HUES64 (cell line): Measurements from ENCODE around the gene ORMDL3.

ENCODE experiments used
- H3K27ac ChIP-seq: 2 replicates; pipeline ENCODE4 v1.7.0; 2013; ENCODE audit warnings: low read depth, low read length, inconsistent platforms
- H3K27me3 ChIP-seq: 2 replicates; pipeline ENCODE4 v1.6.1; 2013; ENCODE audit warnings: mild to moderate bottlenecking, low read length; ENCODE audit not compliant: insufficient read depth
- H3K36me3 ChIP-seq: 2 replicates; pipeline ENCODE4 v1.6.1; 2013; ENCODE audit warnings: mild to moderate bottlenecking, low read length; ENCODE audit not compliant: insufficient read depth
- H3K4me1 ChIP-seq: 2 replicates; pipeline ENCODE4 v1.6.1; 2013; ENCODE audit warnings: mild to moderate bottlenecking, low read length, moderate library complexity; ENCODE audit not compliant: insufficient read depth
- H3K4me3 ChIP-seq: 2 replicates; pipeline ENCODE4 v1.5.1; 2013; ENCODE audit warnings: mild to moderate bottlenecking, low read length, moderate library complexity
- H3K9ac ChIP-seq: 2 replicates; pipeline ENCODE4 v1.6.1; 2013; ENCODE audit warnings: mild to moderate bottlenecking, low read depth, low read length
- H3K9me3 ChIP-seq: 2 replicates; pipeline ENCODE4 v1.6.1; 2013; ENCODE audit warnings: low read depth, low read length; ENCODE audit not compliant: insufficient read depth
- WGBS: fragments of 150-250, 120-280 bp; methylation state at CpG from one replicate; pipeline ENCODE4 v1.1.7; 2013; ENCODE audit warnings: missing lambda C conversion rate; 5-methylcytosine and 5-hydroxymethylcytosine counted together

ORMDL3 gene

DNA sequence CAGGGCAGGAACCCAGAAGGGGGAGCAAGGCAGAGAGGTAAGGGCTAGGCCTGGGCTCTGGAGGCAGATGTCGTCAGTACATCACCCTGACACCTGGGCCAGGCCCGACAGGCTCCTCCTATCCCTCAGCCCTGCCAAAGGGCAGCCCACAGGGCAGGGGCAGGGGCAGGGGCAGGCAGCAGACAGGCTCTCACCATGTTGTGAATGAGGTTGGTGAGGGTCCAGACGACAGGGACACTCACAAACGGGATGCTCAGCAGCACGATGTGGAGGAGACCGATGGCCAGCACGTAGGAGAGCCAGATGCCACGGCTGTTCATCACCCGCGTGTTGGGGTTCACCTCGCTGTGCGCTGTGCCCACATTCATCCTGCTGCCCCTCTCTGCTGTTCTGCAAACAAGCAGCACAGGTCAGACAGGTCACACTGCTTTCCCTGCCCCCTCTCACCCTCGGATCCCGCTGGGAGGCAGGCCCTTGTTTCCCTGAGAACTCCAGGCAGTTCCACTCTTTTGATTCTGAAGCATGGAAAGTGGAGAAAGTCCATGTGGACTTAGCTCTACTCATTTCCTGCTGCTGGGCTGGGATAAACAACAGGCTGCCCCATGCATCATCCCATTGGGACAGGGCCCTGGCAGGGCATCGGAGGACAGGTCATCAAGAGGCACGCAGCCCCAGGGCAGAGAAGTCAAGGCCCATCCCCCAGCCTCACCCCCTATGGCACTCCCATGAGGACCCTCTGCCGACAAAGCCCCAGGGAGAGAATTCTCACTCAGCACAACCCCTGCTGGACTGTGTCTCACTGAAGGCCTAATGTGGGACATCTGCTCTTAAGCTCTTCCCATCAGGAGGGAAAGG lies 3.3 kb downstream of the ORMDL3 start:
- Histone ChIP-seq H3K27me3 (no peaks in the 10 kb centered on the region), H3K4me1 (peaks cover 26% of the 10 kb centered on the region), H3K9me3 (no peaks in the 10 kb centered on the region), H3K9ac (no peak overlapping the region), H3K27ac (peak overlapping the region; percentile 5; the same call in 1 of the 2 replicates), H3K4me3 (no peak overlapping the region), H3K36me3 (peaks cover 44% of the 10 kb centered on the region)
- 80% methylated on average over 17 of the region's 17 CpGs for WGBS

- Histone ChIP-seq H3K4me1 (peaks cover 22% of the 10 kb centered on the region), H3K9ac (no peak overlapping the region), H3K9me3 (no peaks in the 10 kb centered on the region), H3K4me3 (no peak overlapping the region), H3K27me3 (no peaks in the 10 kb centered on the region), H3K36me3 (peaks cover 44% of the 10 kb centered on the region), H3K27ac (no peak overlapping the region)
- WGBS: 94% methylated on average over 6 of the region's 6 CpGs
Measured at GRCh38 chr17:39923230-39923629, 4.2 kb downstream of the ORMDL3 start.

- Histone ChIP-seq H3K9ac (no peak overlapping the region), H3K27ac (no peak overlapping the region), H3K36me3 (peaks cover 44% of the 10 kb centered on the region), H3K9me3 (no peaks in the 10 kb centered on the region), H3K4me3 (no peak overlapping the region), H3K27me3 (no peaks in the 10 kb centered on the region), H3K4me1 (peaks cover 20% of the 10 kb centered on the region)
- 94% methylated on average over 6 of the region's 6 CpGs for WGBS
Measured at GRCh38 chr17:39922006-39922405, 5.4 kb downstream of the ORMDL3 start.

GRCh38 chr17:39921323-39921722 lies 6.1 kb downstream of the ORMDL3 start:
- Histone ChIP-seq H3K4me3 (no peak overlapping the region), H3K4me1 (peaks cover 17% of the 10 kb centered on the region), H3K9me3 (no peaks in the 10 kb centered on the region), H3K9ac (no peak overlapping the region), H3K27me3 (no peaks in the 10 kb centered on the region), H3K36me3 (peaks cover 44% of the 10 kb centered on the region), H3K27ac (no peak overlapping the region)
- WGBS: 96% methylated on average over 5 of the region's 5 CpGs

GRCh38 chr17:39920218-39921210 lies 6.9 kb downstream of the ORMDL3 start:
- no peak overlapping the region for H3K27ac ChIP-seq
- peaks cover 44% of the 10 kb centered on the region for H3K36me3 ChIP-seq

DNA sequence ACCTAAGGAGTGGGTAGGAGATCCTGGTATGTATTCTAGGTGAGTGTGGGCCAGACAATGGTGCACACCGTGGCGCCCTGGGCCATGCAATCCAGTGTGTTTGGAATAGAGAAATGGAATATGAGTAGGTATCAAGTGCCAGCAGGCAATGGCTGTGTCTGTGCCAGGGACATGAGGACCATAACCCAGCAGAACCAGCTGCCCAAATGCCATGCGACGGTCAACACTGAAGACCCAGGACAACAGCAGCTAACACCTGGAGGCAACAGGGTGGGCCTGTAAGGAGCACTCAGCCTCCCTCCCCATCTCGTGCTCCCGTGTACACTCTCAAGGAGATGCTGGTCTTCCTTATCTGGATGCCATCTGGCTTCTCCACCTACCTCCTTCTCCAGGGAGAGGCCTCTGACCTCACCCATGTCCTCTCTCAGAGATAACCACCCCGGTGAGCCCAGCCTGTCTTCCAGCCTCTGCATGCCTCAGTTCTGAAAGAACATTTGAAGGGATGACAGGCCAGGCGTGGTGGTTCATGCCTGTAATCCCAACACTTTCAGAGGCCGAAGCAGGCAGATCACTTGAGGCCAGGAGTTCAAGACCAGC lies 8.2 kb downstream of the ORMDL3 start:
- H3K9me3 ChIP-seq: no peaks in the 10 kb centered on the region
- WGBS: 94% methylated on average over 9 of the region's 9 CpGs
- no peaks in the 10 kb centered on the region for H3K4me1 ChIP-seq
- H3K36me3 ChIP-seq: peaks cover 45% of the 10 kb centered on the region
- no peak overlapping the region for H3K4me3 ChIP-seq
- H3K27me3 ChIP-seq: no peaks in the 10 kb centered on the region
- H3K27ac ChIP-seq: no peak overlapping the region
- no peak overlapping the region for H3K9ac ChIP-seq

More at GRCh38 chr17:39920218-39921210, 6.9 kb downstream of the ORMDL3 start:
- Histone ChIP-seq H3K9ac (no peak overlapping the region), H3K9me3 (no peaks in the 10 kb centered on the region), H3K4me3 (no peak overlapping the region), H3K27me3 (no peaks in the 10 kb centered on the region), H3K4me1 (peaks cover 9% of the 10 kb centered on the region; the same call in 1 of the 2 replicates)
- WGBS: 93% methylated on average over 19 of the region's 19 CpGs

- no peak overlapping the region for H3K27ac ChIP-seq
- peaks cover 27% of the 10 kb centered on the region for H3K36me3 ChIP-seq
- no peaks in the 10 kb centered on the region for H3K9me3 ChIP-seq
Measured at GRCh38 chr17:39916918-39917317, 10.5 kb downstream of the ORMDL3 start.

GRCh38 chr17:39915559-39915958 lies 11.8 kb downstream of the ORMDL3 start:
- Histone ChIP-seq H3K27ac (no peak overlapping the region), H3K36me3 (peaks cover 15% of the 10 kb centered on the region), H3K27me3 (no peaks in the 10 kb centered on the region), H3K4me1 (no peaks in the 10 kb centered on the region), H3K9me3 (no peaks in the 10 kb centered on the region), H3K4me3 (no peak overlapping the region), H3K9ac (no peak overlapping the region)
- 91% methylated on average over 3 of the region's 4 CpGs for WGBS

More at GRCh38 chr17:39916918-39917317, 10.5 kb downstream of the ORMDL3 start:
- H3K4me3 ChIP-seq: no peak overlapping the region
- H3K4me1 ChIP-seq: no peaks in the 10 kb centered on the region
- no peaks in the 10 kb centered on the region for H3K27me3 ChIP-seq
- H3K9ac ChIP-seq: no peak overlapping the region
- WGBS: 90% methylated on average over 6 of the region's 7 CpGs

DNA sequence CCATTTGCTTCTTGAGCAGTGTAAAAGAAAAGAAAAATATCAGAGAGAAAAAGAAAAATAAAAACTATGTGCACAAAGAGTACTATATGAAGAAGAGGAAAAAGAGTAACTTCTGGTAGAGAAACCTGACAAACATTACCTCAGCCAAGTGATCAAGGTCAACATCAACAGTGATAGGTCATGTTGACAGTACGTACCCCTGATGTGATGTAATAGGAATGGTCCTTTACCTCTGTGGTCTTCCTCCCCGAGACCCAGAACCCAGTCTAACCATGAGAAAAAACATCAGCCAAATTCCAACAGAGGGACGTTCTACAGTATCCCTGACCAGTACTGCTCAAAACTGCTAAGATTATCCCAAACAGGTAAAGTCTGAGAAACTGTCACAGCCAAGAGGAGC lies 13.4 kb downstream of the ORMDL3 start:
- no peaks in the 10 kb centered on the region for H3K9me3 ChIP-seq
- no peaks in the 10 kb centered on the region for H3K4me1 ChIP-seq
- no peak overlapping the region for H3K9ac ChIP-seq
- H3K36me3 ChIP-seq: peaks cover 8% of the 10 kb centered on the region; the same call in 1 of the 2 replicates
- no peak overlapping the region for H3K4me3 ChIP-seq
- WGBS: 93% methylated on average over 3 of the region's 3 CpGs
- H3K27ac ChIP-seq: no peak overlapping the region
- H3K27me3 ChIP-seq: no peaks in the 10 kb centered on the region

DNA sequence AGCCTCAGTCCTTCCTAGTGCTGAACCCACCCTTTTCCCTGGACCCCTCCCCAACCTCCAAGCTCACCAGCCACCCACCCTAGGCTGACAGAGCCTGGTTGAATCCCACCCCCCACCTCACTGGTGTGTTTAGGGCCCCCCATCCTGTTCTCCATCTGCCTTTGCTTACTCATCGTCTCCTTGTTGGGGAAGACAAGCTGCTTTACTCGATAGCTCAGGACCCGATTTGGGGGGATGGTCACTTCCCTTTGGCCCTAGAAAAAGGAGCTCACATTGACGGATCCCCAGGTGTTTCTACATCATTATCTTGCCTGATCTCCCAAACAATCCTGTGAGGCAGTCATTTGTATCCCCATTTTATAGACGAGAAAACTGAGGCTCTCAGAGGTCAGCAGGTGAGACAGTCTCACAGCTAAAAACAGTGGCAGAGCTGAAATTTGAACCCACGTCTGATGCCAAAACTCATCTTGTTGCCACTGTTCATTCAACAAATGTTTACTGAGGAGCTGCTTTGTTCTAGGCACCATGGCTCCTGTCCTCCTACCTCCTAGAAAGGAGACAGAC lies 18.5 kb downstream of the ORMDL3 start:
- 90% methylated on average over 6 of the region's 6 CpGs for WGBS

More for the DNA sequence above, 18.5 kb downstream of the ORMDL3 start:
- Histone ChIP-seq H3K27me3 (no peaks in the 10 kb centered on the region), H3K9ac (no peak overlapping the region), H3K9me3 (no peaks in the 10 kb centered on the region), H3K4me3 (no peak overlapping the region), H3K4me1 (no peaks in the 10 kb centered on the region), H3K36me3 (peaks cover 12% of the 10 kb centered on the region; the same call in 1 of the 2 replicates), H3K27ac (no peak overlapping the region)
